ENCODE data around the gene TRIM65. TPM values are rescaled to one million over a fixed set of nuclear protein-coding genes. Genes with fewer than 3 reads are reported as not detected.

TRIM65 gene
- total and polyA plus RNA-seq, 2 of the 13 experiments (the other 11 are each of a cell fraction or from before 2014, with no cell fraction given), result 10.3 to 22.4 TPM

GRCh38 chr17:75861927-75862317 is 34.8 kb downstream of the TRIM65 start (continued):
- TF ChIP-seq DZIP1 (CRISPR knock-in tag; IDR thresholded peaks at IDR 0.05), result 0 out of 2 replicates have a peak, but pooled peaks have one; percentile 35
- no peak for TF ChIP-seq DMAP1 (CRISPR knock-in tag; IDR thresholded peaks at IDR 0.05)
- TF ChIP-seq, protein P1, sequence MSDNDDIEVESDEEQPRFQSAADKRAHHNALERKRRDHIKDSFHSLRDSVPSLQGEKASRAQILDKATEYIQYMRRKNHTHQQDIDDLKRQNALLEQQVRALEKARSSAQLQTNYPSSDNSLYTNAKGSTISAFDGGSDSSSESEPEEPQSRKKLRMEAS (IDR thresholded peaks at IDR 0.05), result 0 out of 2 replicates have a peak, but pooled peaks have one; percentile 9
- no peak for TF ChIP-seq KLF9 (CRISPR knock-in tag; IDR thresholded peaks at IDR 0.05; ENCODE audit: low read depth)
- TF ChIP-seq PBX3 (CRISPR knock-in tag; IDR thresholded peaks at IDR 0.05; ENCODE audit: borderline replicate concordance), result no peak
- TF ChIP-seq CEBPG (CRISPR knock-in tag; IDR thresholded peaks at IDR 0.05), result peak; percentile 83
- no peak for TF ChIP-seq NFYC (CRISPR knock-in tag; IDR thresholded peaks at IDR 0.05)
- TF ChIP-seq ZNF7 (CRISPR knock-in tag; IDR thresholded peaks at IDR 0.05), result no peak
- no peak for TF ChIP-seq MTA1 (CRISPR knock-in tag; IDR thresholded peaks at IDR 0.05; ENCODE audit: borderline replicate concordance)
- TF ChIP-seq CENPX (CRISPR knock-in tag; IDR thresholded peaks at IDR 0.05), result no peak
- TF ChIP-seq HNRNPUL1 (IDR thresholded peaks at IDR 0.05; ENCODE audit: low read depth, low read length), result no peak
- peak; percentile 32; the same call in 1 of the 2 replicates for TF ChIP-seq ZNF619 (CRISPR knock-in tag; IDR thresholded peaks at IDR 0.05)
- TF ChIP-seq BATF2 (CRISPR knock-in tag; IDR thresholded peaks at IDR 0.05), result no peak
- 0 out of 2 replicates have a peak, but pooled peaks have one; percentile 4 for TF ChIP-seq ZNF550 (CRISPR knock-in tag; IDR thresholded peaks at IDR 0.05; ENCODE audit: borderline replicate concordance)
- TF ChIP-seq NR2F1 (CRISPR knock-in tag; IDR thresholded peaks at IDR 0.05), result no peak
- TF ChIP-seq FOXA3 (CRISPR knock-in tag; IDR thresholded peaks at IDR 0.05), result peak; percentile 73
- TF ChIP-seq, protein P2, sequence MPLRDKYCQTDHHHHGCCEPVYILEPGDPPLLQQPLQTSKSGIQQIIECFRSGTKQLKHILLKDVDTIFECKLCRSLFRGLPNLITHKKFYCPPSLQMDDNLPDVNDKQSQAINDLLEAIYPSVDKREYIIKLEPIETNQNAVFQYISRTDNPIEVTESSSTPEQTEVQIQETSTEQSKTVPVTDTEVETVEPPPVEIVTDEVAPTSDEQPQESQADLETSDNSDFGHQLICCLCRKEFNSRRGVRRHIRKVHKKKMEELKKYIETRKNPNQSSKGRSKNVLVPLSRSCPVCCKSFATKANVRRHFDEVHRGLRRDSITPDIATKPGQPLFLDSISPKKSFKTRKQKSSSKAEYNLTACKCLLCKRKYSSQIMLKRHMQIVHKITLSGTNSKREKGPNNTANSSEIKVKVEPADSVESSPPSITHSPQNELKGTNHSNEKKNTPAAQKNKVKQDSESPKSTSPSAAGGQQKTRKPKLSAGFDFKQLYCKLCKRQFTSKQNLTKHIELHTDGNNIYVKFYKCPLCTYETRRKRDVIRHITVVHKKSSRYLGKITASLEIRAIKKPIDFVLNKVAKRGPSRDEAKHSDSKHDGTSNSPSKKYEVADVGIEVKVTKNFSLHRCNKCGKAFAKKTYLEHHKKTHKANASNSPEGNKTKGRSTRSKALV (CRISPR knock-in tag; IDR thresholded peaks at IDR 0.05), result no peak
- TF ChIP-seq ZSCAN22 (CRISPR knock-in tag; IDR thresholded peaks at IDR 0.05), result no peak
- TF ChIP-seq CBX1 (IDR thresholded peaks at IDR 0.05; ENCODE audit: low read depth), result no peak
- TF ChIP-seq KLF15 (CRISPR knock-in tag; IDR thresholded peaks at IDR 0.05; ENCODE audit: borderline replicate concordance), result no peak
- TF ChIP-seq ZNF331 (CRISPR knock-in tag; IDR thresholded peaks at IDR 0.05), result no peak
- no peak for TF ChIP-seq FOXP1 (IDR thresholded peaks at IDR 0.05)
- TF ChIP-seq FOXP1 (CRISPR knock-in tag; IDR thresholded peaks at IDR 0.05), result peak; percentile 28; the same call in 1 of the 2 replicates
- no peak for TF ChIP-seq ATRX (CRISPR knock-in tag; IDR thresholded peaks at IDR 0.05; ENCODE audit: borderline replicate concordance)
- no peak for TF ChIP-seq ZFP36 (IDR thresholded peaks at IDR 0.05; ENCODE audit: borderline replicate concordance, low read depth, low read length, partially characterized antibody)
- TF ChIP-seq FOXA1 (IDR thresholded peaks at IDR 0.05), result no peak
- peak; percentile 73 for TF ChIP-seq FOXA1 (CRISPR knock-in tag; IDR thresholded peaks at IDR 0.05)
- TF ChIP-seq ZNF546 (CRISPR knock-in tag; conservative IDR thresholded peaks at IDR 0.05), result no peak

Data from HepG2 (cell line).